Adipose tissue (tissue), 3 donors: ENCODE measurements around the gene ATP6V1C2. TPM values are rescaled to one million over a fixed set of nuclear protein-coding genes. Genes with fewer than 3 reads are reported as not detected.

ENCODE experiments used
- H3K27ac ChIP-seq: one replicate; pipeline ENCODE4 v1.5.1; 2013; ENCODE audit warnings: low read depth, low read length
- WGBS, 3 donors: extraction: QIAGEN DNeasy Blood & Tissue Kit; methylation state at CpG; one replicate each; pipeline ENCODE4 v1.1.7; 2013; 5-methylcytosine and 5-hydroxymethylcytosine counted together
- polyA plus RNA-seq, 3 donors: library from polyadenylated mRNA; stranded (reverse); fragments of 200-250 nt; gene quantifications; one replicate each; pipeline ENCODE4 v1.2.3, GENCODE V29; 2013
- donor health status: healthy with polysubstance abuse.
- donor health status: Bipolar disorder and iron deficiency.
- donor health status: healthy.

Gene ATP6V1C2
- polyA plus RNA-seq, 3 donors: 0.79 to 1.7 (median 0.82) TPM

GRCh38 chr2:10762651-10763460 lies 41.4 kb downstream of the ATP6V1C2 start:
- no peak overlapping the region for H3K27ac ChIP-seq
- 52 to 55% (median 55%) methylated on average over 25 of the region's 25 CpGs for WGBS, 3 donors

GRCh38 chr2:10763461-10763800 lies 42.0 kb downstream of the ATP6V1C2 start:
- no peak overlapping the region for H3K27ac ChIP-seq
- 73 to 83% (median 73%) methylated on average over 9 of the region's 9 CpGs for WGBS, 3 donors

GRCh38 chr2:10764096-10764785 lies 42.8 kb downstream of the ATP6V1C2 start:
- WGBS, 3 donors: 85 to 89% (median 89%) methylated on average over 18 of the region's 18 CpGs
- no peak overlapping the region for H3K27ac ChIP-seq

GRCh38 chr2:10764896-10765295 lies 43.5 kb downstream of the ATP6V1C2 start:
- 65 to 89% (median 83%) methylated on average over 4 of the region's 4 CpGs for WGBS, 3 donors

GRCh38 chr2:10765461-10765860 lies 44.0 kb downstream of the ATP6V1C2 start:
- 55 to 69% (median 63%) methylated on average over 5 of the region's 5 CpGs for WGBS, 3 donors
- H3K27ac ChIP-seq: no peak overlapping the region

More at GRCh38 chr2:10764896-10765295, 43.5 kb downstream of the ATP6V1C2 start:
- H3K27ac ChIP-seq: no peak overlapping the region

GRCh38 chr2:10765914-10766313 lies 44.5 kb downstream of the ATP6V1C2 start:
- H3K27ac ChIP-seq: no peak overlapping the region
- WGBS, 3 donors: 85 to 92% (median 88%) methylated on average over 12 of the region's 12 CpGs

- no peak overlapping the region for H3K27ac ChIP-seq
- 73 to 79% (median 74%) methylated on average over 15 to 16 of the region's 16 CpGs for WGBS, 3 donors
Measured at GRCh38 chr2:10768063-10768507, 46.7 kb downstream of the ATP6V1C2 start.

GRCh38 chr2:10770956-10771750 lies 49.7 kb downstream of the ATP6V1C2 start:
- H3K27ac ChIP-seq: no peak overlapping the region
- 76 to 88% (median 81%) methylated on average over 22 of the region's 22 CpGs for WGBS, 3 donors

GRCh38 chr2:10771786-10772185 lies 50.4 kb downstream of the ATP6V1C2 start:
- WGBS, 3 donors: 88 to 92% (median 91%) methylated on average over 13 of the region's 13 CpGs
- no peak overlapping the region for H3K27ac ChIP-seq

- no peak overlapping the region for H3K27ac ChIP-seq
- 82 to 90% (median 89%) methylated on average over 12 of the region's 12 CpGs for WGBS, 3 donors
Measured at GRCh38 chr2:10772201-10772867, 50.9 kb downstream of the ATP6V1C2 start.

GRCh38 chr2:10772868-10773215 lies 51.4 kb downstream of the ATP6V1C2 start:
- 66 to 87% (median 78%) methylated on average over 13 of the region's 13 CpGs for WGBS, 3 donors
- H3K27ac ChIP-seq: no peak overlapping the region

GRCh38 chr2:10773821-10774341 lies 52.5 kb downstream of the ATP6V1C2 start:
- H3K27ac ChIP-seq: no peak overlapping the region
- WGBS, 3 donors: 71 to 81% (median 73%) methylated on average over 8 of the region's 8 CpGs

- H3K27ac ChIP-seq: no peak overlapping the region
- 38 to 69% (median 56%) methylated on average over 6 of the region's 6 CpGs for WGBS, 3 donors
Measured at GRCh38 chr2:10774394-10774793, 53.0 kb downstream of the ATP6V1C2 start.

GRCh38 chr2:10775021-10775780 lies 53.8 kb downstream of the ATP6V1C2 start:
- WGBS, 3 donors: 74 to 79% (median 77%) methylated on average over 23 of the region's 23 CpGs
- H3K27ac ChIP-seq: no peak overlapping the region

GRCh38 chr2:10775831-10776230 lies 54.4 kb downstream of the ATP6V1C2 start:
- 84 to 90% (median 86%) methylated on average over 13 of the region's 13 CpGs for WGBS, 3 donors
- H3K27ac ChIP-seq: no peak overlapping the region

GRCh38 chr2:10776231-10776977 lies 55.0 kb downstream of the ATP6V1C2 start:
- H3K27ac ChIP-seq: no peak overlapping the region
- 90 to 92% (median 91%) methylated on average over 27 of the region's 27 CpGs for WGBS, 3 donors
